ENCODE measurements around the gene FAM83E. TPM values are rescaled to one million over a fixed set of nuclear protein-coding genes. Genes with fewer than 3 reads are reported as not detected.

Gene FAM83E
- total and polyA plus RNA-seq, 10 of the 15 experiments (the other 5 are each of a cell fraction or from before 2014, with no cell fraction given) = 0.14 to 2.5 (median 0.33) TPM; not detected in 4

DNA sequence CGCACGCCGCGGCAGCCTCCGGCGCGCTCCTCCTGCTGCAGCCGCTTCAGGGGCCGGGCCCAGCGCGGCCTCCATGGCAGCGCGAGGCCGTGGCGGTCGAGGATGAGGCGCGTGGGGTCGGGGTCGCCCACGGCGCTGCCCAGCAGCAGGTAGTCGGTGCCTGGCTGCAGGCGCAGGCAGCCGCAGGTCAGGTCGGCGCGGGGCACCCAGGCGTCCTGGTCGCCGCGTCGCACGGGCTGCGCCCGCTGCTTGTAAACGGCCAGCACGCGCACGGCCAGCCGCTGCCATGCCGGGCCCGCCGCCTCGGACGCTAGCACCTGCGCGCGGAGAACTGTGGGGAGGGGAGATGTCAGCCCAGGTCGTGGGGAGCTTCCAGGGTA, 46.8 kb upstream of the FAM83E start:
- DNase-seq (ENCODE audit: low read depth, low spot score) (no peak), ATAC-seq (no peak), FAIRE-seq (no peak)
- no peak overlapping the region; the same call in 1 of the 2 replicates for H2AFZ ChIP-seq (ENCODE audit: control insufficient read depth, low read depth, low read length)
- CTCF ChIA-PET = interaction anchor here (1.0 to 3.6 kb wide), 2 partner anchors 13 to 53 kb away, joined by 3 to 20 read pairs; no protein-coding TSS in a partner anchor
- no peak overlapping the region for H3K27ac ChIP-seq (ENCODE audit: control insufficient read depth, insufficient read depth)
- H3K4me3 ChIP-seq = no peak overlapping the region
- no peaks in the 10 kb centered on the region; the same call in 2 of the 3 replicates for H3K9me3 ChIP-seq (replicated peaks; ENCODE audit: control insufficient read depth, insufficient read depth, low read length)
- no peaks in the 10 kb centered on the region for H3K79me2 ChIP-seq (ENCODE audit: control insufficient read depth, insufficient read depth, low read length)
- no peak overlapping the region for H3K4me2 ChIP-seq (ENCODE audit: control insufficient read depth, insufficient read depth)
- H3K36me3 ChIP-seq (ENCODE audit: control insufficient read depth in 2 of 2, insufficient read depth in 2 of 2, low read length in 1 of 2) = no peaks in the 10 kb centered on the region
- intact Hi-C loops (cut with micrococcal nuclease; ENCODE audit: unreplicated experiment) = loop anchor here (5.0 kb wide), 1 partner anchor 121 kb away; no protein-coding TSS in a partner anchor
- 90% methylated on average over 22 of the region's 50 CpGs for WGBS (ENCODE audit: insufficient coverage, insufficient replicate concordance, low lambda C conversion rate, missing lambda C conversion rate)
- no peaks in the 10 kb centered on the region for H3K27me3 ChIP-seq (replicated peaks in 1 of 2; ENCODE audit: control insufficient read depth in 2 of 2, insufficient read depth in 2 of 2, low read length in 1 of 2)
- no peak overlapping the region for H3K9ac ChIP-seq (ENCODE audit: control insufficient read depth, insufficient read depth, low read length)
- RAD21 ChIA-PET (ENCODE audit: unreplicated experiment) = interaction anchor here (0.9 kb wide), 1 partner anchor 16 kb away, joined by 4 read pairs; the partner anchor contains the start of gene CA11
- no peak for TF ChIP-seq MYC (IDR thresholded peaks at IDR 0.05; ENCODE audit: insufficient read depth, insufficient read length, insufficient replicate concordance, low read length, severe bottlenecking)
- no peak for TF ChIP-seq EED (IDR thresholded peaks at IDR 0.05; ENCODE audit: low read depth)
- TF ChIP-seq, protein P1, sequence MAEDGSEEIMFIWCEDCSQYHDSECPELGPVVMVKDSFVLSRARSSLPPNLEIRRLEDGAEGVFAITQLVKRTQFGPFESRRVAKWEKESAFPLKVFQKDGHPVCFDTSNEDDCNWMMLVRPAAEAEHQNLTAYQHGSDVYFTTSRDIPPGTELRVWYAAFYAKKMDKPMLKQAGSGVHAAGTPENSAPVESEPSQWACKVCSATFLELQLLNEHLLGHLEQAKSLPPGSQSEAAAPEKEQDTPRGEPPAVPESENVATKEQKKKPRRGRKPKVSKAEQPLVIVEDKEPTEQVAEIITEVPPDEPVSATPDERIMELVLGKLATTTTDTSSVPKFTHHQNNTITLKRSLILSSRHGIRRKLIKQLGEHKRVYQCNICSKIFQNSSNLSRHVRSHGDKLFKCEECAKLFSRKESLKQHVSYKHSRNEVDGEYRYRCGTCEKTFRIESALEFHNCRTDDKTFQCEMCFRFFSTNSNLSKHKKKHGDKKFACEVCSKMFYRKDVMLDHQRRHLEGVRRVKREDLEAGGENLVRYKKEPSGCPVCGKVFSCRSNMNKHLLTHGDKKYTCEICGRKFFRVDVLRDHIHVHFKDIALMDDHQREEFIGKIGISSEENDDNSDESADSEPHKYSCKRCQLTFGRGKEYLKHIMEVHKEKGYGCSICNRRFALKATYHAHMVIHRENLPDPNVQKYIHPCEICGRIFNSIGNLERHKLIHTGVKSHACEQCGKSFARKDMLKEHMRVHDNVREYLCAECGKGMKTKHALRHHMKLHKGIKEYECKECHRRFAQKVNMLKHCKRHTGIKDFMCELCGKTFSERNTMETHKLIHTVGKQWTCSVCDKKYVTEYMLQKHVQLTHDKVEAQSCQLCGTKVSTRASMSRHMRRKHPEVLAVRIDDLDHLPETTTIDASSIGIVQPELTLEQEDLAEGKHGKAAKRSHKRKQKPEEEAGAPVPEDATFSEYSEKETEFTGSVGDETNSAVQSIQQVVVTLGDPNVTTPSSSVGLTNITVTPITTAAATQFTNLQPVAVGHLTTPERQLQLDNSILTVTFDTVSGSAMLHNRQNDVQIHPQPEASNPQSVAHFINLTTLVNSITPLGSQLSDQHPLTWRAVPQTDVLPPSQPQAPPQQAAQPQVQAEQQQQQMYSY (CRISPR knock-in tag; IDR thresholded peaks at IDR 0.05) = no peak
- TF ChIP-seq, protein P2, sequence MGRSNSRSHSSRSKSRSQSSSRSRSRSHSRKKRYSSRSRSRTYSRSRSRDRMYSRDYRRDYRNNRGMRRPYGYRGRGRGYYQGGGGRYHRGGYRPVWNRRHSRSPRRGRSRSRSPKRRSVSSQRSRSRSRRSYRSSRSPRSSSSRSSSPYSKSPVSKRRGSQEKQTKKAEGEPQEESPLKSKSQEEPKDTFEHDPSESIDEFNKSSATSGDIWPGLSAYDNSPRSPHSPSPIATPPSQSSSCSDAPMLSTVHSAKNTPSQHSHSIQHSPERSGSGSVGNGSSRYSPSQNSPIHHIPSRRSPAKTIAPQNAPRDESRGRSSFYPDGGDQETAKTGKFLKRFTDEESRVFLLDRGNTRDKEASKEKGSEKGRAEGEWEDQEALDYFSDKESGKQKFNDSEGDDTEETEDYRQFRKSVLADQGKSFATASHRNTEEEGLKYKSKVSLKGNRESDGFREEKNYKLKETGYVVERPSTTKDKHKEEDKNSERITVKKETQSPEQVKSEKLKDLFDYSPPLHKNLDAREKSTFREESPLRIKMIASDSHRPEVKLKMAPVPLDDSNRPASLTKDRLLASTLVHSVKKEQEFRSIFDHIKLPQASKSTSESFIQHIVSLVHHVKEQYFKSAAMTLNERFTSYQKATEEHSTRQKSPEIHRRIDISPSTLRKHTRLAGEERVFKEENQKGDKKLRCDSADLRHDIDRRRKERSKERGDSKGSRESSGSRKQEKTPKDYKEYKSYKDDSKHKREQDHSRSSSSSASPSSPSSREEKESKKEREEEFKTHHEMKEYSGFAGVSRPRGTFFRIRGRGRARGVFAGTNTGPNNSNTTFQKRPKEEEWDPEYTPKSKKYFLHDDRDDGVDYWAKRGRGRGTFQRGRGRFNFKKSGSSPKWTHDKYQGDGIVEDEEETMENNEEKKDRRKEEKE (IDR thresholded peaks at IDR 0.05) = no peak
- TF ChIP-seq NR2C2 (IDR thresholded peaks at IDR 0.05; ENCODE audit: borderline replicate concordance, control insufficient read depth, insufficient read length, low read depth) = no peak
- no peak for TF ChIP-seq ZNF384 (IDR thresholded peaks at IDR 0.05; ENCODE audit: borderline replicate concordance, low read depth, low read length)
- TF ChIP-seq, protein P3, sequence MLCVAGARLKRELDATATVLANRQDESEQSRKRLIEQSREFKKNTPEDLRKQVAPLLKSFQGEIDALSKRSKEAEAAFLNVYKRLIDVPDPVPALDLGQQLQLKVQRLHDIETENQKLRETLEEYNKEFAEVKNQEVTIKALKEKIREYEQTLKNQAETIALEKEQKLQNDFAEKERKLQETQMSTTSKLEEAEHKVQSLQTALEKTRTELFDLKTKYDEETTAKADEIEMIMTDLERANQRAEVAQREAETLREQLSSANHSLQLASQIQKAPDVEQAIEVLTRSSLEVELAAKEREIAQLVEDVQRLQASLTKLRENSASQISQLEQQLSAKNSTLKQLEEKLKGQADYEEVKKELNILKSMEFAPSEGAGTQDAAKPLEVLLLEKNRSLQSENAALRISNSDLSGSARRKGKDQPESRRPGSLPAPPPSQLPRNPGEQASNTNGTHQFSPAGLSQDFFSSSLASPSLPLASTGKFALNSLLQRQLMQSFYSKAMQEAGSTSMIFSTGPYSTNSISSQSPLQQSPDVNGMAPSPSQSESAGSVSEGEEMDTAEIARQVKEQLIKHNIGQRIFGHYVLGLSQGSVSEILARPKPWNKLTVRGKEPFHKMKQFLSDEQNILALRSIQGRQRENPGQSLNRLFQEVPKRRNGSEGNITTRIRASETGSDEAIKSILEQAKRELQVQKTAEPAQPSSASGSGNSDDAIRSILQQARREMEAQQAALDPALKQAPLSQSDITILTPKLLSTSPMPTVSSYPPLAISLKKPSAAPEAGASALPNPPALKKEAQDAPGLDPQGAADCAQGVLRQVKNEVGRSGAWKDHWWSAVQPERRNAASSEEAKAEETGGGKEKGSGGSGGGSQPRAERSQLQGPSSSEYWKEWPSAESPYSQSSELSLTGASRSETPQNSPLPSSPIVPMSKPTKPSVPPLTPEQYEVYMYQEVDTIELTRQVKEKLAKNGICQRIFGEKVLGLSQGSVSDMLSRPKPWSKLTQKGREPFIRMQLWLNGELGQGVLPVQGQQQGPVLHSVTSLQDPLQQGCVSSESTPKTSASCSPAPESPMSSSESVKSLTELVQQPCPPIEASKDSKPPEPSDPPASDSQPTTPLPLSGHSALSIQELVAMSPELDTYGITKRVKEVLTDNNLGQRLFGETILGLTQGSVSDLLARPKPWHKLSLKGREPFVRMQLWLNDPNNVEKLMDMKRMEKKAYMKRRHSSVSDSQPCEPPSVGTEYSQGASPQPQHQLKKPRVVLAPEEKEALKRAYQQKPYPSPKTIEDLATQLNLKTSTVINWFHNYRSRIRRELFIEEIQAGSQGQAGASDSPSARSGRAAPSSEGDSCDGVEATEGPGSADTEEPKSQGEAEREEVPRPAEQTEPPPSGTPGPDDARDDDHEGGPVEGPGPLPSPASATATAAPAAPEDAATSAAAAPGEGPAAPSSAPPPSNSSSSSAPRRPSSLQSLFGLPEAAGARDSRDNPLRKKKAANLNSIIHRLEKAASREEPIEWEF (IDR thresholded peaks at IDR 0.05; ENCODE audit: insufficient replicate concordance, low read depth, low read length) = no peak
- SMC1A ChIA-PET (ENCODE audit: uncharacterized antibody, unreplicated experiment) = no interaction called here
- peaks cover 9% of the 10 kb centered on the region for H3K4me1 ChIP-seq (ENCODE audit: control insufficient read depth, insufficient read depth, low read length)
- no TSS peak for BruUV-seq (replicated peaks)
- H4K20me1 ChIP-seq (ENCODE audit: control insufficient read depth, insufficient read depth) = no peaks in the 10 kb centered on the region
- in situ Hi-C loops (cut with MboI) = no loop called here
- POLR2A ChIA-PET = interaction anchor here (0.7 kb wide), 1 partner anchor 17 kb away, joined by 3 read pairs; no protein-coding TSS in a partner anchor

All from GM12878 (cell line).